Measurements from ENCODE around the gene GFRA4.

The GFRA4 gene, protein sequence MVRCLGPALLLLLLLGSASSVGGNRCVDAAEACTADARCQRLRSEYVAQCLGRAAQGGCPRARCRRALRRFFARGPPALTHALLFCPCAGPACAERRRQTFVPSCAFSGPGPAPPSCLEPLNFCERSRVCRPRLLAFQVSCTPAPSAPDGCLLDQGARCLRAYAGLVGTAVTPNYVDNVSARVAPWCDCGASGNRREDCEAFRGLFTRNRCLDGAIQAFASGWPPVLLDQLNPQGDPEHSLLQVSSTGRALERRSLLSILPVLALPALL

DNA sequence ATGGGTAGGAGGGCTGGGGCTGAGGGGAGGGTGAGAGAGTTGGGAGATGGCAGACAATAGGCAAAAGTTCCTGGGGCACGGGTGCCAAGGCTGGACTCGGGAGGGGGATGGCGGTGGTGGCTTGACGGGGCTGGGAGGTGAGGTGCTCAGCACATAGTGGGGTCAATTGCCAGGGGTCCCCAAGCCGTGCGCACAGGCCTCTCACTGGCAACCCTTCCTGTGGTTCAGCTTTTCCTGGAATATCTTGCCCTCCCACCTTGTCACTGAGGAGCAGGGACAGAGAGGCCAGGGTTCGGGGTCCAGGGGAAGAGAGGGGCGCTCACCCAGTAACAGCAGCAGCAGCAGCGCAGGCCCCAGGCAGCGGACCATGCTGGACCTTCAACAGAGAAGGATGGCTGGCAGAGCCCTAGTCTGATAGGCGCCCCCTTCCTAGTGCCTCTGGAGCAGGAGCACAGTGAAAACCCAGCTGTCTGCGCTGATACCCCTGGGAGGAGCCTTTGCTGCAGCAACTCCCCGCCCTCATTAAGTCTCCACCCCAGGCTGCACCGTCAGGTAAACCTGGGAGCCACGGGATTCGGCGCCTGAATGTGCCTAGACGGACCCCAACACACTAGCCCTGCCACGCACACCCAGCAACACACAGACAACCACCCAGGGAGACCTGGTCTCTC lies at the start of gene GFRA4:
Gene GFRA4, minus strand, starts transcription at position 369 of the 671 bp plus-strand sequence. Its CDS starts 0 bp downstream, at position 369.
- DNase-seq, result no peak

DNA sequence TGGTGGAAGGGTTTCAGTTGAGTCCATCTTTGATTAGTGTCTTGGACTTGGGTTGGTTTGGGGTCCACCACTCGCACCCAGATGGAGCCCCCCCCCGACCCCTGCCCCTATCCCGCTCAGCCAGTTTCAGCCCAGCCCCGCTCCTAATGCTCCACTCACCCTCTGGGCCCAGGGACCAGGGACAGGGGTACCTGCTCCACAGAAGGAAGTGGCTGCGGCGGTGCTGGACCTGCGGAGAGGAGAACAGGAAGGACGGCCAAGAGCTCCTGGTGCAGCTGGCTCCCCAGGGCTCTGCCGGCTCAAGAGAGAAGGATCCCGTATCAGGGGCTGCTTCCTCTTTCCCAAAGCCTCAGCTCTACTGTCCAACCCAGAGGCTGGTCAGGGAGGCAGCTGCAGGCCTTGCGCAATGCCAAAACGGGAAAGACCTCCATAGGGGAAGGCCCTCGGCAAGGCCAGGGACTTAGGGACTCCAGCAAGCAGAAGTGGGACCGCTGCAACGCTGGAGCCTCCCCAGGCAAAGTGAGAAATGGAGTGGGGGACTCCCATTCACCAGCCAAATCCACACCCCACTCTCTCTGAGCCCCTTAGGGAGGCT lies 49.2 kb upstream of the GFRA4 start, which contains the start of gene SIGLEC1:
Gene SIGLEC1, minus strand, starts transcription at position 322 of the 595 bp plus-strand sequence. CDS start 5,472 bp downstream, outside the sequence.
- DNase-seq, result no peak

- no peak for DNase-seq
Measured at GRCh38 chr20:3711484-3711941, 48.3 kb upstream of the GFRA4 start.

DNA sequence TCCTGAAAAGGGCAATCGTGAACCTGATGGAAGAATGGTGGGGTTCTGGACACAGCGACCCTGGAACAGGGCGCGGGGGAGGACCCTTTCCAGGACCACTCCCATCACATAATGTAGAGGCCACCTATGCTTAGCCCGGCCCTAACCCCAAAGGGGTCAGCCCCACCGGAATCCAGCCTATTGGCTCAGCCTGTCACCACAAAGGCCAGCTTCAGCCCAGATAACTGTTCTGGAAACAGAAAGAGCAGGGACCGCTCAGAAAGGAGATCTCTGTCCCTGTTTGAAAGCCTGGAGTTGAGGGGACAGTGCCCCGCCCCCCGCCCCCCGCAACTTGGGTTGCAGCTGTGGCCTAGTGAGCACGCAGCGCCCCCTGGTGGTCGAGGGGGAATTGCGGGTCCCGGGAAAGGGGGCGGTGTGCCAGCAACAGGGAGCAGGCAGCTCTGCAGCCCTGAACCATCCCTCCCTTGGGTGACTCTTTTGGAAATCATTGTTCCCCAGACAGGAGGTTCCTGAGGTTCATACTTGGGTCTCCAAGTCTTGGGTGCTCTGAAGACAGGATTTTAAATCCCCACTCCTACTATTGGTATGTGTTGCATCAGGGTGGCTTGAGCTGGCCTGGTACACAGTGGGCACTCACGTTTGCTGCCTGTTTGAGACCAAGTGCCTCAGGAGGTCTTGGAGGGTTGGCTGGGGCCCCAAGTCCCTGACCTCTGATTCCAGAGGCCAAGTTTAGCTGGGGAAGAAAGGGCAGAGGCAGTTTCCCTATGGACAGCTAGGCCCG lies 47.7 kb upstream of the GFRA4 start:
- peak; percentile 71 for DNase-seq

DNA sequence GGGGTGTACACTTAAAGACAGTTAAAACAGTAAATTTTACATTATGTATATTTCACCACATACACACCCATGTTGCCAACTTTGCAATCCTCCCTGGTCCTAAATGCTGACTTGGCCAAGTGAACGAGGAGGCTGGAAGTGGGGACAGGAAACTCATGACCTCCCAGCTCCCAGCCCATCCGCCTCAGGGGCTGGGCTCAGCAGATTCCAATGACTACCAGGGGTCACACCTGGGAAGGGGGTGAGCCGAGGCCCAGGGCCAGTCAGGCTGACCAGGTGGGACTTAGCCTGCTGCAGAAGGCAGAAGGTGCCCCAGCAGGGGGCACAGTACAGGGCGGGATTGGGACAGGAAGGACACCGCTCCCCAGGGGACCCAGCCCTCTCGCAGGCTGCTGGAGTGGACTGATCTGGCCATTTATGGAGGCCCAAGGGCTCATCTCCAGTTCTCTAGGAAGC lies 46.8 kb upstream of the GFRA4 start:
- no peak for DNase-seq

GRCh38 chr20:3707508-3707899 lies 44.3 kb upstream of the GFRA4 start:
- no peak for DNase-seq

- no peak for DNase-seq
Measured at GRCh38 chr20:3706774-3707507, 43.7 kb upstream of the GFRA4 start.

- DNase-seq, result no peak
Measured at GRCh38 chr20:3705970-3706739, 43.0 kb upstream of the GFRA4 start.

DNA sequence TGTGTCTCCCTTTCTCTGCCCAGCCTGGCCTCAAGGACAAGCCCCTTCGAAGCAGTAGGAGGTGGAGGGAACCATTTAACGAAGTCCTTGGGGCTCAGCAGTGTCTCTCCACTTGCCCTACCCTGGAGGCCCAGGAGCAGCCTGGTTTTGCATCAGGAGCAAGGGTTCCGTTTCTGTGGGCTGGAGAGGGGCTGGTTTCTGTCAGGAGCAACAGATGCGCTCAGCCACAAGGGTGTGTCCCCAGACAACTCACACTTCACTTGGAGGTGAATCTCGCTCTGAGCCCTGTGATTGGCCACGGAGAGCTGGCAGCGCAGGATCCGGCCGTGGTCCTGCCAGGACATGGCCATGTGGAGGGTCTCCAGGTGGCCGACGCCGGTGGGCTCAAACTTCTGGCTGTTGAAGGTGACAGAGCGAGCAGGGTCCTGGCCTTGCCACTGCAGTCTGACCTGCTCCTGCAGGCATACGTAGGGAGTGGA lies 42.3 kb upstream of the GFRA4 start:
- DNase-seq, result no peak

DNA sequence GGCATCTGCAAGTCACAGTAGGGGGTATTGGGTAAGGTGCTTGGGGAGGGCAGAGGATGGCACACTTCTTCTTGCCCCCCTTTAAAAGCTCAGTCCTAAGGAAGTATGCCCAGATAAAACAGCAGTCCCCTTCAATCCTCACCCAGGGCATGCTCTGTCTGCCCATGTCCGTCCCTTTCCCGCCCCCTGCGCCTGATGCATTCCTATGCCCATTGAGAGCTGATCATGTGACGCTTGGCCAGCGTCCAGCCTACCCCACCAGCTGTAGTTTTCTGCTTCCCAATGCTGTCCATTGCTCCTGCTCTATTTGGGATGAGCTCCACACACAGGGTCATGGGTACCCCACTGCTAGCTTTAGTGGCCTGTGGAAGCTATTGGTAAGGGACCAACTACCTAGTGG lies 40.9 kb upstream of the GFRA4 start:
- no peak for DNase-seq

GRCh38 chr20:3702611-3703391 lies 39.6 kb upstream of the GFRA4 start:
- no peak for DNase-seq

DNA sequence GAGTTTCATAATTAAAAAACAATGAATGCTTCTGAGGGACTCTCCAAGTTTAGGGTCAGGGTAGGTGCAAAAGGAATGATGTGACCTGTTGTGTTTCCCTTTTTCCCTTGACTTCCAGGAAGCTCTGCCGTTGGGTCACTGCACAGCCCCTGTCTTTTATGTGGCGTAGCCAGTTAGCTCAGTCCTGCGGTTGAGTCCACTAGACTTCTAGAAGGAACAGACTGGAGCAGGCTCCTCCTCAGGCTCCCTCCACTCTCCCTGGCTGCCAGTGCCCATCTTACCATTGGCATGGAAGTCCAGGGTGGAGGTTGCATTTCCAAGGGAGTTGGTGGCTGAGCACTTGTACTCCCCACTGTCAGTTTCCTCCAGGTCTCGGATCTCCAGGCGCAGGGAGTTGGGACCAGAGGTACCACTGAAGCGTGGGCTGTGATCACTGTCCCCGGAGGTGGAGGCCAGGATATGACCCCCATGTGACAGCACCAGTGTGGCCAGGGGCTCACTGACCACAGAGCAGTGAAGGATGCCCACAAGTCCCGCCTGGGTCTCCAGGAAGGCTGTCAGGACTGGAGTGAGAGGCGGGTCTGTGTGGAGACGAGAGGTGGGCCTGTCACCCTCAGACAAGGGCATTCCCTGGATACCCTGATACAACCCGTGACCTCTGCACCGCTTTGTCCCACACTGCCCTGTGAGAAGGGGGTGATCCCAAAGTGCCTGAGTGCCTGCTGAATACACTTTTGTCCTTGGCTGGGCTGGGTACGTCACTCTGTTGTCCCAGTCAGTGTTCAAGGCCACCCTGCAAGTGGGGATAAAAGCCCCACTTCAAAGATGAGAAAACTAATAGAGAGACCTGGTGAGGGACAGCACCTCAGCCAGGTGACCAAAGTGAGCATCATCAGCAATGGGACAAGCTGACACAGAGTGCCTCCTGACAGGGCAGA lies 38.1 kb upstream of the GFRA4 start:
- no peak for DNase-seq

DNA sequence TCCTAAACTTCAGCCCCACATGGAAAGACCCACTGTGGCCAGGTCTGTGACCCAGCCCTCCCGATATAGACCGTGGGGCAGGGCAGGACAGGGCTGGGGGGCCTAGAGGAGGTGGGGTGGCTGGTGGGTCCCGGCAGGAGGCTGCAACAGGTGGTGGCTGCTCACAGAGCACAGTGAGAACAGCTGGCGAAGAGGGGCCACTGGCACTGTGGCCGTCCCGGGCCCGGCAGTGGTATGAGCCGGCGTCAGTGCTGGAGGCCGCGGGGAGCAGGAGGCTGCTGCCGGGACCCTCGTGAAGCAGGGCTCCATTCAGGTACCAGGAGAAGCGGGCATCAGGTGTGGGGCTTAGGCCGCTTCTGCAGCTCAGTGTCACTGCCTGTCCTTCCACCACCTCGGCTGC lies 35.8 kb upstream of the GFRA4 start:
- no peak for DNase-seq

GRCh38 chr20:3698591-3699001 lies 35.4 kb upstream of the GFRA4 start:
- no peak for DNase-seq

- no peak for DNase-seq
Measured at GRCh38 chr20:3697588-3698305, 34.5 kb upstream of the GFRA4 start.

GRCh38 chr20:3696745-3697587 lies 33.8 kb upstream of the GFRA4 start:
- no peak for DNase-seq

GRCh38 chr20:3696200-3696599 lies 33.0 kb upstream of the GFRA4 start:
- no peak for DNase-seq

DNA sequence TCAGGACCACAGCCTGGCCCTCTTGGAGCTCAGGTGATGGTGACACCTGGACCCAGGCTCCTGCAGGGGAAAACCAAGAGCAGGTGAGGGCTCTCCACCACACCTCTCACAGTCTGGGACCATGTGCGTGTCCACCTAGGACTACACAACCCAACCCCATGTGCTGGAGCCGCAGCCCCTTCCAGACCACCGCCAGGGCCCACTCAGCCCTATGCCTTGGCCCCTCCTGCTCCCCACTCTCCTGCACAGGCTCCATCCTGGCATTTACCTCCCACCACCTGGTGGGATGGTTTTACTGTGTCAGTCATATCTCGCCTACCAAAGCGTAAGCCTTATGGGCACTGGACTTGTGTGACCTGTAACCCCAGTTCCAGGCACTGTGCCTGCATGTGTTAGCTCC lies 31.7 kb upstream of the GFRA4 start:
- no peak for DNase-seq

Data from NCI-H345 (cell line).